Neural progenitor cell (in vitro differentiated cells): ENCODE results near the gene PRRX1. TPM values are rescaled to one million over a fixed set of nuclear protein-coding genes. Genes with fewer than 3 reads are reported as not detected.

ENCODE experiments used
- DNase-seq: peaks from one replicate; pipeline ENCODE4 v3.0.0-alpha.2; 2016; ENCODE audit warnings: low spot score
- H2AFZ ChIP-seq: fragments of 200-600 bp; sonication (generic); replicated peaks from 2 replicates; pipeline ENCODE4 v1.6.1; 2016; ENCODE audit warnings: antibody characterized with exemption
- H3F3A ChIP-seq: fragments of 200-600 bp; sonication (generic); 2 replicates; pipeline ENCODE4 v1.6.1; 2016; ENCODE audit warnings: antibody characterized with exemption, low read depth
- H3K27ac ChIP-seq: fragments of 200-600 bp; sonication (generic); 2 replicates; pipeline ENCODE4 v1.5.1; 2016; ENCODE audit warnings: mild to moderate bottlenecking
- H3K27me3 ChIP-seq: fragments of 200-600 bp; sonication (generic); 2 replicates; pipeline ENCODE4 v1.6.1; 2016; ENCODE audit warnings: mild to moderate bottlenecking, moderate library complexity
- H3K36me3 ChIP-seq: fragments of 200-600 bp; sonication (generic); 2 replicates; pipeline ENCODE4 v1.5.1; 2016
- H3K4me1 ChIP-seq: fragments of 200-600 bp; sonication (generic); 2 replicates; pipeline ENCODE4 v1.6.1; 2016; ENCODE audit warnings: mixed run types
- H3K4me2 ChIP-seq: fragments of 200-600 bp; sonication (generic); 2 replicates; pipeline ENCODE4 v1.6.1; 2016
- H3K4me3 ChIP-seq: fragments of 200-600 bp; sonication (generic); 2 replicates; pipeline ENCODE4 v1.5.1; 2016
- H3K79me2 ChIP-seq: fragments of 200-600 bp; sonication (generic); 2 replicates; pipeline ENCODE4 v1.6.1; 2016; ENCODE audit warnings: low read depth
- H3K9ac ChIP-seq: fragments of 200-600 bp; sonication (generic); 2 replicates; pipeline ENCODE4 v1.6.1; 2016
- H3K9me3 ChIP-seq: fragments of 200-600 bp; sonication (generic); 2 replicates; pipeline ENCODE4 v1.5.1; 2016; ENCODE audit warnings: low read depth
- H4K20me1 ChIP-seq: fragments of 200-600 bp; sonication (generic); 2 replicates; pipeline ENCODE4 v1.6.1; 2016; ENCODE audit warnings: low read depth
- H3K27ac Mint-ChIP-seq: 3 replicates; pipeline ENCODE4 v1.8.0; 2021; ENCODE audit warnings: mixed read lengths
- H3K27me3 Mint-ChIP-seq: 2 replicates; pipeline ENCODE4 v1.8.0; 2022; ENCODE audit warnings: low read depth, mild to moderate bottlenecking, inconsistent platforms, moderate library complexity, mixed read lengths; ENCODE audit not compliant: insufficient read depth
- H3K36me3 Mint-ChIP-seq: 3 replicates; pipeline ENCODE4 v1.8.0; 2021; ENCODE audit warnings: mixed read lengths
- H3K4me1 Mint-ChIP-seq: 3 replicates; pipeline ENCODE4 v1.8.0; 2021; ENCODE audit warnings: mixed read lengths
- H3K4me3 Mint-ChIP-seq: 3 replicates; pipeline ENCODE4 v1.8.0; 2021; ENCODE audit warnings: mild to moderate bottlenecking, moderate library complexity, mixed read lengths
- H3K9me3 Mint-ChIP-seq: 3 replicates; pipeline ENCODE4 v1.8.0; 2020; ENCODE audit warnings: mixed read lengths
- EZH2 ChIP-seq: fragments of 200-600 bp; sonication (generic); IDR thresholded peaks from 2 replicates; pipeline ENCODE4 v1.6.1; 2017; ENCODE audit warnings: antibody characterized with exemption, mild to moderate bottlenecking, moderate library complexity
- EZH2phosphoT487 ChIP-seq: fragments of 200-600 bp; sonication (generic); IDR thresholded peaks from 2 replicates; pipeline ENCODE4 v1.6.1; 2017; ENCODE audit warnings: antibody characterized with exemption
- total RNA-seq: library from RNA; depleted of rRNA; stranded (reverse); fragments of >200 nt; gene quantifications from 2 replicates; pipeline ENCODE4 v1.2.3, GENCODE V29; 2015; ENCODE audit warnings: low replicate concordance
- TF ChIP-seq, protein P1 (sequence below): fragments of 200-600 bp; sonication (generic); IDR thresholded peaks from 2 replicates; pipeline ENCODE4 v1.5.1; 2017; ENCODE audit warnings: antibody characterized with exemption, mild to moderate bottlenecking

PRRX1 gene
- total RNA-seq, 1 donor from 2014 or later: 0.19 TPM

DNA sequence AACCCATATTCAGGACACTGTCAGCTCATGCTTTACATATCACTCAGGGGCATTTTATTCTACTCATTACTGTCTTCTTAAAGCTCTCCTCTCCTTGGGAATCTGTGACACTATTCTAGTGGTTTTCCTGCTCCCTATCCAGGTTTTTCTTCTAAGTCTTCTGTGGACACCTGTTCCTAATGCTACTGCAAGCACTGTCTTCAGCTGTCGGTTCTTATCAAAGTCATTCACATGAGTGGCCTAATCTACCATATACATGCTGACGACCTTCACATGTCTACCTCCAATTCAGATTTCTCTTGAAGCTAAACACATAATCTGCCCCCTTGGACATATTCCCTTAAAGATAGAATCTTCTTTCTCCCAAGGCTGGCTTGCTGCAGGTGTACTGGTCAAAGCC, 39.8 kb upstream of the PRRX1 start:
- Histone ChIP-seq H3K4me1 (no peaks in the 10 kb centered on the region), H3K27me3 (no peaks in the 10 kb centered on the region), H3K9me3 (no peaks in the 10 kb centered on the region), H2AFZ (no peak overlapping the region), H3K9ac (no peak overlapping the region), H3K27ac (no peak overlapping the region), H4K20me1 (no peaks in the 10 kb centered on the region), H3K4me2 (no peak overlapping the region), H3K79me2 (no peaks in the 10 kb centered on the region), H3K36me3 (no peaks in the 10 kb centered on the region), H3F3A (no peaks in the 10 kb centered on the region), H3K4me3 (no peak overlapping the region)
- Mint-ChIP-seq H3K27ac (no peak overlapping the region), H3K4me3 (no peak overlapping the region), H3K4me1 (peaks cover 3% of the 10 kb centered on the region), H3K36me3 (no peaks in the 10 kb centered on the region), H3K9me3 (peaks cover 4% of the 10 kb centered on the region), H3K27me3 (peaks cover 2% of the 10 kb centered on the region)
- DNase-seq: no peak
- TF ChIP-seq EZH2phosphoT487 (no peak), EZH2 (no peak)
- TF ChIP-seq, protein P1, sequence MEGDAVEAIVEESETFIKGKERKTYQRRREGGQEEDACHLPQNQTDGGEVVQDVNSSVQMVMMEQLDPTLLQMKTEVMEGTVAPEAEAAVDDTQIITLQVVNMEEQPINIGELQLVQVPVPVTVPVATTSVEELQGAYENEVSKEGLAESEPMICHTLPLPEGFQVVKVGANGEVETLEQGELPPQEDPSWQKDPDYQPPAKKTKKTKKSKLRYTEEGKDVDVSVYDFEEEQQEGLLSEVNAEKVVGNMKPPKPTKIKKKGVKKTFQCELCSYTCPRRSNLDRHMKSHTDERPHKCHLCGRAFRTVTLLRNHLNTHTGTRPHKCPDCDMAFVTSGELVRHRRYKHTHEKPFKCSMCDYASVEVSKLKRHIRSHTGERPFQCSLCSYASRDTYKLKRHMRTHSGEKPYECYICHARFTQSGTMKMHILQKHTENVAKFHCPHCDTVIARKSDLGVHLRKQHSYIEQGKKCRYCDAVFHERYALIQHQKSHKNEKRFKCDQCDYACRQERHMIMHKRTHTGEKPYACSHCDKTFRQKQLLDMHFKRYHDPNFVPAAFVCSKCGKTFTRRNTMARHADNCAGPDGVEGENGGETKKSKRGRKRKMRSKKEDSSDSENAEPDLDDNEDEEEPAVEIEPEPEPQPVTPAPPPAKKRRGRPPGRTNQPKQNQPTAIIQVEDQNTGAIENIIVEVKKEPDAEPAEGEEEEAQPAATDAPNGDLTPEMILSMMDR: no peak

DNA sequence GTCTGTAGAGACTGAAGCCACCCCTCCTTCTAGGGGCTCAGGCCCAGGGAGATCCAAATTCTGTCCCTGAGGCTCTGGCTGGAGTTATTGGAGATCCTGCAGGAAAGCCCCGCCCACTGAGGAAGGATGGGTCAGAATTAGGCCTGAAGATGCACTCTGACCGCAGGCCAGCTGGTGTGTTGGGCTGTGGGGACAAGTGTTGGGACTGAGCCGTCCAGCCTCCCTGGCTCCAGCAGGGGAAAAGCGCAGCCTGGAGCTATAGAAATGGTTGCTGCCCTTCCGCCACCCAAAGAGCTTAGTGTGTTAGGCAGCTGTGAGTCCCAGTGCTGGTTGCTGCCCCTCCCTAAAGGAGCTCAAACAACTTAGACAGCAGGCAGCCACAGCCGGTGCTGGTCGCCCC, 33.0 kb upstream of the PRRX1 start:
- Mint-ChIP-seq H3K36me3 (no peaks in the 10 kb centered on the region), H3K9me3 (peaks cover 6% of the 10 kb centered on the region), H3K27ac (no peak overlapping the region), H3K4me3 (no peak overlapping the region), H3K27me3 (peaks cover 2% of the 10 kb centered on the region), H3K4me1 (no peaks in the 10 kb centered on the region)
- Histone ChIP-seq H3K79me2 (no peaks in the 10 kb centered on the region), H3K27me3 (no peaks in the 10 kb centered on the region), H3K4me3 (no peak overlapping the region), H3K27ac (no peak overlapping the region), H3K9ac (no peak overlapping the region), H3K4me1 (no peaks in the 10 kb centered on the region), H3K4me2 (no peak overlapping the region), H3K36me3 (no peaks in the 10 kb centered on the region), H4K20me1 (no peaks in the 10 kb centered on the region), H3K9me3 (no peaks in the 10 kb centered on the region), H2AFZ (peak overlapping the region; percentile 80), H3F3A (no peaks in the 10 kb centered on the region)
- peak; percentile 13 for DNase-seq
- TF ChIP-seq, protein P1: no peak
- TF ChIP-seq EZH2 (no peak), EZH2phosphoT487 (no peak)

DNA sequence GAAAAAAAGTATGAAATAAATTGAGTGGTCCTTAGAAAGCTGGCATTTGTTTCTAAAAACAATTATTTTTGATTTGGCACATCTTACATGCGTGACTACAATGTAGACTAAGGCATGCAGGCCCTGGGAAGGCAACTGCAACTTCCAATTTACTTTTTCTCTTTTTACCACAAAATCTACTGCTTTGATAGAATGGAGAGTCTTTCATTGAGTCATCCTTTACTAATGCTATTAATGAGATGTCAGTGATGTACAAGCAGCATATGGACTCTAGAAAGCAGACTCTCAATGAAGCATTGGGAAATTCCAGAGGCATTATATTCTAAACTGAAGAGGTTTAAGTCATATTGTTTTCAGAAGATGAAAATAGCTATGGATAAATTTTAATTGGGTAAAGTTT, 29.6 kb upstream of the PRRX1 start:
- no peak overlapping the region for H3K4me3 ChIP-seq
- no peak overlapping the region for H3K9ac ChIP-seq
- Mint-ChIP-seq H3K36me3 (no peaks in the 10 kb centered on the region), H3K9me3 (peaks cover 2% of the 10 kb centered on the region), H3K4me3 (no peak overlapping the region), H3K27me3 (no peaks in the 10 kb centered on the region), H3K27ac (no peak overlapping the region), H3K4me1 (no peaks in the 10 kb centered on the region)
- H3K27ac ChIP-seq: no peak overlapping the region
- H3K36me3 ChIP-seq: no peaks in the 10 kb centered on the region
- no peaks in the 10 kb centered on the region for H4K20me1 ChIP-seq
- no peaks in the 10 kb centered on the region for H3K27me3 ChIP-seq
- H3F3A ChIP-seq: no peaks in the 10 kb centered on the region
- H3K4me2 ChIP-seq: no peak overlapping the region
- H3K9me3 ChIP-seq: no peaks in the 10 kb centered on the region
- no peaks in the 10 kb centered on the region for H3K4me1 ChIP-seq
- no peak overlapping the region for H2AFZ ChIP-seq
- no peaks in the 10 kb centered on the region for H3K79me2 ChIP-seq
- no peak for TF ChIP-seq EZH2
- TF ChIP-seq, protein P1: no peak
- no peak for TF ChIP-seq EZH2phosphoT487
- no peak for DNase-seq
